ENCODE data around the gene NOL9. TPM values are rescaled to one million over a fixed set of nuclear protein-coding genes. Genes with fewer than 3 reads are reported as not detected.
A peak's percentile ranks its signal among the peaks of the same experiment; 100 is the strongest.

The NOL9 gene
- total and polyA plus RNA-seq, 9 of the 15 experiments (the other 6 are each of a cell fraction or from before 2014, with no cell fraction given): 5.6 to 76.5 (median 47.3) TPM

GRCh38 chr1:6519935-6520671 lies 34.2 kb downstream of the NOL9 start:
- Histone ChIP-seq H3K4me3 (no peak overlapping the region), H3K79me2 (ENCODE audit: control insufficient read depth, insufficient read depth, low read length) (no peaks in the 10 kb centered on the region), H3K9me1 (ENCODE audit: control insufficient read depth, insufficient read depth, low read length) (no peaks in the 10 kb centered on the region), H3K4me2 (ENCODE audit: insufficient read depth, low read length) (no peak overlapping the region), H3K27me3 (ENCODE audit: control insufficient read depth in 2 of 2, insufficient read depth in 2 of 2, low read length in 2 of 2) (no peaks in the 10 kb centered on the region), H3K36me3 (ENCODE audit: control insufficient read depth, insufficient read depth, low read length) (peaks cover 26% of the 10 kb centered on the region), H3K4me1 (replicated peaks in 1 of 2; ENCODE audit: control insufficient read depth in 2 of 2, insufficient read depth in 2 of 2, low read length in 2 of 2) (peaks cover 3 to 7% of the 10 kb centered on the region in 2 experiments; a peak in 3 of 5 replicates), H3K27ac (ENCODE audit: extremely low read depth, low read depth, low read length) (no peak overlapping the region), H3K9me3 (replicated peaks; ENCODE audit: control insufficient read depth, insufficient read depth, low read depth, low read length) (no peaks in the 10 kb centered on the region), H3K9ac (ENCODE audit: insufficient read depth in 1 of 2, low read depth in 2 of 2, low read length in 2 of 2) (peak overlapping the region in 1 of 2 experiments; percentile 84; a peak in 2 of 4 replicates), H4K20me1 (replicated peaks; ENCODE audit: control insufficient read depth, insufficient read depth, low read length) (peaks cover 11% of the 10 kb centered on the region), H2AFZ (ENCODE audit: low read depth, low read length) (no peak overlapping the region)
- BruUV-seq (replicated peaks): no TSS peak
- FAIRE-seq (no peak), DNase-seq (ENCODE audit: extremely low read depth in 1 of 4, low spot score in 3 of 4) (peak in 2 of 4 experiments; percentile 56 to 59), ATAC-seq (peak; percentile 76)
- ChIA-PET CTCF (ENCODE audit: low intra/inter-chr PET ratio) (no interaction called here), POLR2A (interaction anchor here (0.5 to 6.5 kb wide), 5 partner anchors 9 to 61 kb away, joined by 3 to 57 read pairs (median 10); no protein-coding TSS in a partner anchor)
- in situ Hi-C loops (cut with MboI): no loop called here
- 38% methylated on average over 13 of the region's 13 CpGs for WGBS (ENCODE audit: insufficient coverage, low coverage, missing lambda C conversion rate)
- intact Hi-C loops (cut with micrococcal nuclease): no loop called here
- peak; percentile 8; the same call in 1 of the 2 replicates for TF ChIP-seq SUPT5H (IDR thresholded peaks at IDR 0.05)
- 0 out of 4 replicates have a peak, but pooled peaks of 1 of the 2 experiments have one; percentile 29 for TF ChIP-seq MNT (conservative IDR thresholded peaks at IDR 0.05)
- no peak for TF ChIP-seq ZSCAN29 (IDR thresholded peaks at IDR 0.05)
- TF ChIP-seq RFX1 (IDR thresholded peaks at IDR 0.05): peak; percentile 81
- no peak for TF ChIP-seq KDM4B (IDR thresholded peaks at IDR 0.05; ENCODE audit: borderline replicate concordance in 2 of 2, low read depth in 1 of 2)
- peak; percentile 65; the same call in 1 of the 2 replicates for TF ChIP-seq ZNF384 (IDR thresholded peaks at IDR 0.05; ENCODE audit: low read depth, low read length)
- TF ChIP-seq NKRF (IDR thresholded peaks at IDR 0.05; ENCODE audit: borderline replicate concordance): peak; percentile 38; the same call in 1 of the 2 replicates
- peak; percentile 59 for TF ChIP-seq POLR2G (IDR thresholded peaks at IDR 0.05; ENCODE audit: low read depth, low read length)
- peak; percentile 33; the same call in 1 of the 2 replicates for TF ChIP-seq FOSL1 (tag; conservative IDR thresholded peaks at IDR 0.05)
- peak; percentile 12 for TF ChIP-seq PRDM10 (IDR thresholded peaks at IDR 0.05; ENCODE audit: partially characterized antibody)
- peak; percentile 30; the same call in 1 of the 2 replicates for TF ChIP-seq POLR2A (conservative IDR thresholded peaks at IDR 0.05)
- TF ChIP-seq SIRT6 (IDR thresholded peaks at IDR 0.05; ENCODE audit: low read depth, low read length): no peak
- TF ChIP-seq ZFX (CRISPR knock-in tag; IDR thresholded peaks at IDR 0.05): peak; percentile 22; the same call in 1 of the 2 replicates
- TF ChIP-seq SIN3A (IDR thresholded peaks at IDR 0.05; ENCODE audit: borderline replicate concordance in 2 of 2, control insufficient read depth in 1 of 2, low read depth in 2 of 2, low read length in 2 of 2): peak in 1 of 2 experiments; percentile 34; a peak in 1 of 4 replicates
